ENCODE results near the gene KRTAP10-2. TPM values are rescaled to one million over a fixed set of nuclear protein-coding genes. Genes with fewer than 3 reads are reported as not detected.

KRTAP10-2 gene
- total RNA-seq, 1 experiment from 2014 or later: not detected

DNA sequence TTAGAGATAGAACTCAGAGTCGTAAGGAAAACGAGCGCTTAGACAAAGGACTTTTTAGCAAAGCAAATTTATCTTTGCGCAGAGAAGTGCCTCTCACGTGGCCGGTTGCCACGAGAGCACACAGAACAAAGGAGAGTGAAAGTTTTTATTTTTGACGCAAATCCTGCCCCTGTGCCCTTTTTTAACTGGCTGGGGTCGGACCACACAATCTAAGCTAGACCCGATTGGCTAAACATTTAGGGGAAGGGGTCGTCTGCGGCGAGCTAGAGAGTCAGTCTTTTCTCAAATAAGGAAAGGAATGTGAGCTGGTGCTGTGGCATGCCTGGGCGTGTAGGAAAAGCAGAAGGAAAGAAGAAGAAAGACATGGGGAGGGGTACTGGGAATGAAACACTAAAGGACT, 2.4 kb downstream of the KRTAP10-2 start:
- H3K4me3 Mint-ChIP-seq: no peak overlapping the region; a peak in 1 of 5 replicates

More for the DNA sequence above, 2.4 kb downstream of the KRTAP10-2 start:
- H3K4me2 ChIP-seq (ENCODE audit: insufficient read depth, insufficient read length, low read length): no peak overlapping the region
- H4K8ac ChIP-seq (replicated peaks; ENCODE audit: insufficient read length, low read depth, low read length): no peak overlapping the region
- H4K20me1 ChIP-seq (ENCODE audit: control insufficient read depth, insufficient read depth, insufficient read length): no peaks in the 10 kb centered on the region
- peak overlapping the region; percentile 20 for H3T11ph ChIP-seq (ENCODE audit: low read length)
- H2BK120ac ChIP-seq (ENCODE audit: low read depth, low read length, poor library complexity, severe bottlenecking): peak overlapping the region; percentile 83
- H3K56ac ChIP-seq (ENCODE audit: insufficient read length, low read depth, low read length): no peak overlapping the region
- peaks cover 6% of the 10 kb centered on the region; the same call in 1 of the 2 replicates for H3K4me1 ChIP-seq (ENCODE audit: insufficient read depth, low read length)
- H3K23ac ChIP-seq (ENCODE audit: insufficient read length, low read depth, low read length): no peak overlapping the region
- Mint-ChIP-seq H3K27me3 (ENCODE audit: low read depth) (peaks cover 3% of the 10 kb centered on the region), H3K4me1 (peaks cover 46 to 54% of the 10 kb centered on the region in 2 experiments), H3K27ac (peak overlapping the region; percentile 0 to 87 (median 78); a peak in 6 of 7 replicates), H3K9me3 (peaks cover 10 to 20% of the 10 kb centered on the region in 2 experiments; a peak in 4 of 5 replicates), H3K36me3 (ENCODE audit: insufficient read depth in 1 of 3, low read depth in 3 of 3) (peaks cover 0 to 19% (median 9%) of the 10 kb centered on the region in 3 experiments; a peak in 3 of 7 replicates)
- H3K79me2 ChIP-seq (ENCODE audit: insufficient read depth, low read length): no peaks in the 10 kb centered on the region
- peak; percentile 82 for DNase-seq
- H2BK5ac ChIP-seq (ENCODE audit: insufficient read length, low read length): no peak overlapping the region
- no peaks in the 10 kb centered on the region for H3K79me1 ChIP-seq (ENCODE audit: insufficient read depth, low read depth, low read length, poor library complexity, severe bottlenecking)
- H3K27me3 ChIP-seq (ENCODE audit: insufficient read depth, low read length): no peaks in the 10 kb centered on the region
- peak overlapping the region; percentile 89 for H3K18ac ChIP-seq (ENCODE audit: insufficient read length, low read depth, low read length)
- no peak overlapping the region for H2AFZ ChIP-seq (ENCODE audit: low read length)
- H2BK12ac ChIP-seq (ENCODE audit: insufficient read length, low read depth, low read length): no peak overlapping the region
- H3K23me2 ChIP-seq (ENCODE audit: insufficient read length, low read depth, low read length, poor library complexity, severe bottlenecking): no peaks in the 10 kb centered on the region
- H3K27ac ChIP-seq (ENCODE audit: insufficient read length, low read depth, low read length): peak overlapping the region; percentile 7
- H3K9ac ChIP-seq (ENCODE audit: extremely low read depth, insufficient read length, low read length): no peak overlapping the region
- H2BK15ac ChIP-seq (ENCODE audit: low read depth, low read length): no peak overlapping the region
- H2BK20ac ChIP-seq (ENCODE audit: low read depth, low read length, poor library complexity, severe bottlenecking): peak overlapping the region; percentile 46
- no peak overlapping the region for H2AK5ac ChIP-seq (ENCODE audit: insufficient read length, low read length)
- H3K4ac ChIP-seq (ENCODE audit: low read depth, low read length): no peak overlapping the region; the same call in 1 of the 2 replicates
- TF ChIP-seq, protein P1, sequence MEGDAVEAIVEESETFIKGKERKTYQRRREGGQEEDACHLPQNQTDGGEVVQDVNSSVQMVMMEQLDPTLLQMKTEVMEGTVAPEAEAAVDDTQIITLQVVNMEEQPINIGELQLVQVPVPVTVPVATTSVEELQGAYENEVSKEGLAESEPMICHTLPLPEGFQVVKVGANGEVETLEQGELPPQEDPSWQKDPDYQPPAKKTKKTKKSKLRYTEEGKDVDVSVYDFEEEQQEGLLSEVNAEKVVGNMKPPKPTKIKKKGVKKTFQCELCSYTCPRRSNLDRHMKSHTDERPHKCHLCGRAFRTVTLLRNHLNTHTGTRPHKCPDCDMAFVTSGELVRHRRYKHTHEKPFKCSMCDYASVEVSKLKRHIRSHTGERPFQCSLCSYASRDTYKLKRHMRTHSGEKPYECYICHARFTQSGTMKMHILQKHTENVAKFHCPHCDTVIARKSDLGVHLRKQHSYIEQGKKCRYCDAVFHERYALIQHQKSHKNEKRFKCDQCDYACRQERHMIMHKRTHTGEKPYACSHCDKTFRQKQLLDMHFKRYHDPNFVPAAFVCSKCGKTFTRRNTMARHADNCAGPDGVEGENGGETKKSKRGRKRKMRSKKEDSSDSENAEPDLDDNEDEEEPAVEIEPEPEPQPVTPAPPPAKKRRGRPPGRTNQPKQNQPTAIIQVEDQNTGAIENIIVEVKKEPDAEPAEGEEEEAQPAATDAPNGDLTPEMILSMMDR (conservative IDR thresholded peaks at IDR 0.05): no peak
- H4K91ac ChIP-seq (ENCODE audit: insufficient read length, low read depth, low read length): no peak overlapping the region
- H3K14ac ChIP-seq (ENCODE audit: insufficient read depth, low read length): peak overlapping the region; percentile 59; the same call in 1 of the 2 replicates
- H3K9me3 ChIP-seq (ENCODE audit: control insufficient read depth, low read depth, low read length): no peaks in the 10 kb centered on the region
- H4K5ac ChIP-seq (ENCODE audit: insufficient read length, low read depth, low read length): no peak overlapping the region
- WGBS (ENCODE audit: extremely low coverage, insufficient read length, low lambda C conversion rate): no CpG with 5 or more reads among the region's 14 CpGs
